DOHH2 (cell line): ENCODE data around the gene AKAP10.

Source experiments
- H3F3A ChIP-seq: fragments of 200-600 bp; sonication (generic), shearing (Covaris generic); 2 replicates; pipeline ENCODE4 v1.6.0; 2016; ENCODE audit warnings: antibody characterized with exemption, mild to moderate bottlenecking; ENCODE audit not compliant: control insufficient read depth, insufficient read depth
- H3K27ac ChIP-seq: fragments of 200-600 bp; sonication (generic); 2 replicates; pipeline ENCODE4 v1.5.1; 2014; ENCODE audit warnings: low read depth, mild to moderate bottlenecking, low read length, moderate library complexity
- H3K27me3 ChIP-seq: fragments of 200-600 bp; sonication (generic); 2 replicates; pipeline ENCODE4 v1.6.1; 2014; ENCODE audit warnings: mild to moderate bottlenecking, low read length, mixed read lengths; ENCODE audit not compliant: control insufficient read depth
- H3K36me3 ChIP-seq: fragments of 200-600 bp; sonication (generic); 2 replicates; pipeline ENCODE4 v1.6.1; 2014; ENCODE audit warnings: mild to moderate bottlenecking, low read length, moderate library complexity, mixed read lengths; ENCODE audit not compliant: control insufficient read depth
- H3K4me1 ChIP-seq: fragments of 200-600 bp; sonication (generic); 2 replicates; pipeline ENCODE4 v1.6.1; 2014; ENCODE audit warnings: mild to moderate bottlenecking, low read length, mixed read lengths; ENCODE audit not compliant: control insufficient read depth
- H3K4me2 ChIP-seq: fragments of 200-600 bp; sonication (generic); 2 replicates; pipeline ENCODE4 v1.6.0; 2014; ENCODE audit warnings: mild to moderate bottlenecking, low read length, moderate library complexity
- H3K4me3 ChIP-seq: fragments of 200-600 bp; sonication (generic); 2 replicates; pipeline ENCODE4 v1.5.1; 2014; ENCODE audit warnings: mild to moderate bottlenecking, low read length, mixed read lengths
- H3K79me2 ChIP-seq: fragments of 200-600 bp; sonication (generic); 2 replicates; pipeline ENCODE4 v1.6.1; 2014; ENCODE audit warnings: mild to moderate bottlenecking, low read length, mixed read lengths; ENCODE audit not compliant: control insufficient read depth
- H3K9me2 ChIP-seq: fragments of 200-600 bp; sonication (generic); replicated peaks from 2 replicates; pipeline ENCODE4 v1.6.1; 2014; ENCODE audit warnings: mild to moderate bottlenecking, low read length, mixed read lengths; ENCODE audit not compliant: control insufficient read depth
- H3K9me3 ChIP-seq: fragments of 200-600 bp; sonication (generic); 2 replicates; pipeline ENCODE4 v1.6.1; 2014; ENCODE audit warnings: antibody characterized with exemption, low read length, mixed read lengths; ENCODE audit not compliant: control insufficient read depth, insufficient read depth
- H4K20me1 ChIP-seq: fragments of 200-600 bp; sonication (generic); 2 replicates; pipeline ENCODE4 v1.6.0; 2014; ENCODE audit warnings: low read depth, mild to moderate bottlenecking, antibody characterized with exemption, low read length, moderate library complexity; ENCODE audit not compliant: control insufficient read depth, insufficient read depth
- EZH2phosphoT487 ChIP-seq: fragments of 200-600 bp; sonication (generic); IDR thresholded peaks from 2 replicates; pipeline ENCODE4 v1.6.1; 2017; ENCODE audit warnings: borderline replicate concordance, mild to moderate bottlenecking, antibody characterized with exemption, low read length, moderate library complexity, mixed read lengths
- TF ChIP-seq, protein P1 (sequence below): fragments of 200-600 bp; sonication (generic); IDR thresholded peaks from one replicate; pipeline ENCODE4 v1.5.1; 2014; ENCODE audit warnings: antibody characterized with exemption, mild to moderate bottlenecking, low read depth, low read length; ENCODE audit not compliant: poor library complexity, severe bottlenecking

Gene AKAP10

DNA sequence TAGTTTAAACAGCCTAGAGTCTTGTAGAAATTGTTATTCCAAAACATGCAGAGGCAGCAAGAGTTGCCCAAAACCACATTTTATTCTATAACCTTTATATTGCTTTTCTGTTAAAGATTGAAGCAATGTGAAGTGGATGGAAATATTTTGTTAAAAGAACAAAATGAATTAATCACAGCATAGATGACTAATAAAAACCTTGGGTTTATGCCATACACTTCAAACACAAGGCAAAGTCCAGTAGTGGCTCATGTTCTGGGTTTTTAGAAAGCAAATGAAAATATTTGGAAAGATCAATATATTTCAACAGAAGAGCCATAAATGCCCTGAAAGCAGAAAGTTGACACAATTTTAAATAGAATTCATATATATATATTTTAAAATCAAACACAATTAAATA lies 73.2 kb downstream of the AKAP10 start:
- H3K4me2 ChIP-seq, result no peak overlapping the region
- peaks cover 55% of the 10 kb centered on the region for H3K36me3 ChIP-seq
- H3K27ac ChIP-seq, result no peak overlapping the region

DNA sequence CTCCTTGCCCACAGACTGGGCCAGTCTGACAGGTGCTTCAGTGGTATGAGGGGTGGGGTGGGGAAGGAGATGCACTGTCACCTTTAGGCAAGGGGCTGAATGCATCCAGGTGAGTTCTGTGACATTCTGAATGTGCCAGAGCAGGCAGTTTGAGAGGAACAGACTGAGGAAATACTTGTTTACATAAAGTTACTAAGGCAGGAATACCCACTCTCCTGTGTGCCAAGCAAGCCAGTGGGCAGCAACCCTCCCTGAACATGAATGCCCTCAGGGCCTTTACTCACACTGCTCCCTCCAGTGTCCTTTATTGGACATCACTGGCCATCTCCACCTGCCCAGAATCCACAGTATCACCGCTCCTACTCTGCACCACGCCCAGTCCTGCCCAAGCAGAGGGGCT lies 76.8 kb downstream of the AKAP10 start:
- Histone ChIP-seq H3K4me2 (no peak overlapping the region), H4K20me1 (no peaks in the 10 kb centered on the region), H3K79me2 (no peaks in the 10 kb centered on the region), H3K4me1 (no peaks in the 10 kb centered on the region), H3K9me2 (no peaks in the 10 kb centered on the region), H3K4me3 (no peak overlapping the region), H3K27ac (no peak overlapping the region), H3K27me3 (no peaks in the 10 kb centered on the region), H3K36me3 (peaks cover 26% of the 10 kb centered on the region), H3F3A (peaks cover 4% of the 10 kb centered on the region; the same call in 1 of the 2 replicates), H3K9me3 (no peaks in the 10 kb centered on the region)
- no peak for TF ChIP-seq EZH2phosphoT487
- TF ChIP-seq, protein P1, sequence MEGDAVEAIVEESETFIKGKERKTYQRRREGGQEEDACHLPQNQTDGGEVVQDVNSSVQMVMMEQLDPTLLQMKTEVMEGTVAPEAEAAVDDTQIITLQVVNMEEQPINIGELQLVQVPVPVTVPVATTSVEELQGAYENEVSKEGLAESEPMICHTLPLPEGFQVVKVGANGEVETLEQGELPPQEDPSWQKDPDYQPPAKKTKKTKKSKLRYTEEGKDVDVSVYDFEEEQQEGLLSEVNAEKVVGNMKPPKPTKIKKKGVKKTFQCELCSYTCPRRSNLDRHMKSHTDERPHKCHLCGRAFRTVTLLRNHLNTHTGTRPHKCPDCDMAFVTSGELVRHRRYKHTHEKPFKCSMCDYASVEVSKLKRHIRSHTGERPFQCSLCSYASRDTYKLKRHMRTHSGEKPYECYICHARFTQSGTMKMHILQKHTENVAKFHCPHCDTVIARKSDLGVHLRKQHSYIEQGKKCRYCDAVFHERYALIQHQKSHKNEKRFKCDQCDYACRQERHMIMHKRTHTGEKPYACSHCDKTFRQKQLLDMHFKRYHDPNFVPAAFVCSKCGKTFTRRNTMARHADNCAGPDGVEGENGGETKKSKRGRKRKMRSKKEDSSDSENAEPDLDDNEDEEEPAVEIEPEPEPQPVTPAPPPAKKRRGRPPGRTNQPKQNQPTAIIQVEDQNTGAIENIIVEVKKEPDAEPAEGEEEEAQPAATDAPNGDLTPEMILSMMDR, result no peak

More for the DNA sequence above, 73.2 kb downstream of the AKAP10 start:
- no peaks in the 10 kb centered on the region for H3K79me2 ChIP-seq
- H3F3A ChIP-seq, result no peaks in the 10 kb centered on the region
- no peaks in the 10 kb centered on the region for H3K27me3 ChIP-seq
- TF ChIP-seq, protein P1, result no peak
- no peak for TF ChIP-seq EZH2phosphoT487
- no peaks in the 10 kb centered on the region for H3K9me3 ChIP-seq
- H3K9me2 ChIP-seq, result no peaks in the 10 kb centered on the region
- no peaks in the 10 kb centered on the region for H4K20me1 ChIP-seq
- H3K4me3 ChIP-seq, result no peak overlapping the region
- no peaks in the 10 kb centered on the region for H3K4me1 ChIP-seq

- H3K4me1 ChIP-seq, result no peaks in the 10 kb centered on the region
- H3F3A ChIP-seq, result peaks cover 4% of the 10 kb centered on the region; the same call in 1 of the 2 replicates
- no peak overlapping the region for H3K4me2 ChIP-seq
- TF ChIP-seq, protein P1, result no peak
- TF ChIP-seq EZH2phosphoT487, result no peak
- H4K20me1 ChIP-seq, result no peaks in the 10 kb centered on the region
- no peak overlapping the region for H3K4me3 ChIP-seq
- no peaks in the 10 kb centered on the region for H3K27me3 ChIP-seq
- H3K79me2 ChIP-seq, result no peaks in the 10 kb centered on the region
- no peaks in the 10 kb centered on the region for H3K9me3 ChIP-seq
- no peak overlapping the region for H3K27ac ChIP-seq
- H3K36me3 ChIP-seq, result peaks cover 2% of the 10 kb centered on the region; the same call in 1 of the 2 replicates
- H3K9me2 ChIP-seq, result no peaks in the 10 kb centered on the region
These were observed 79.7 kb downstream of the AKAP10 start for GRCh38 chr17:19897903-19898302.
